GM04504 (cell line): ENCODE data around the gene PITPNB.

ENCODE experiments used
- DNase-seq: peaks from one replicate; pipeline ENCODE4 v3.0.0-alpha.2; 2012; ENCODE audit warnings: low read depth

PITPNB gene

DNA sequence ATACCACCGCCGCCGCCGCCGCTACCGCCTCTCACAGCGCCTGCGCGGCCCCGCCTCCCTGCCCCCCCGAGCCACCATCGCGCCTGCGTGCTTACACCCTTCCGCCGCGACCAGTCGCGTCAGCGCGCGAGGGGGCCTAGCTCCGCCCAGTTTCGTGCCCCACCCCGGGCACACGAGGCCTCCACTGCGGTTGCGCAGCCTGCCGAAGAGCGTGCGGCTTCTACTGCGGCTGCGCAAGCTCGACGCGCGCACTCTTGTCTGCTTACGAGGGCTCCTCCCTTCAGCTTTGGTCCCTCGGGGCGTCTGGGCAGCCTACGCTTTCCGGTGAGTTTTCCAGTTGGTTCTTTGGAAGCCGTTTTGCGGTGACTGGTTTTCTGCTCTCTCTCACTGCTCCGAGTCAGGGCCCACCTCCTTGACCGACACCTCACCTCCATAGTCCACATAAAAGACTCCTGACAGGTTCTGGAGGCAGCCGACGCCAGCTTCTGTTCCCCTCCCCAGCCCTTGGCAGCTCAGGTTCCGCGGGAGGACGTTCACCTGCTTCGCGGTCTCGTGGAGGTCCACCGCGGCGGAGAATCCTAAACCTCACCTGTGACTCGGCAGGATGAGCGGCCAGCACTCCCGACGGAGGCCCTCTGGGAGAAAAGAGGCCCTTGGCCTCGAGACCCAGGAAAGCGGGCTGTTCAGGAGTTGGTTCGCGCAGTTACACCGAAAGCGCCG lies at the start of gene PITPNB:
PITPNB (minus strand) TSS at position 35 of the 720 bp plus-strand sequence. CDS start 65 bp downstream, outside the sequence.
- peak; percentile 93 for DNase-seq

DNA sequence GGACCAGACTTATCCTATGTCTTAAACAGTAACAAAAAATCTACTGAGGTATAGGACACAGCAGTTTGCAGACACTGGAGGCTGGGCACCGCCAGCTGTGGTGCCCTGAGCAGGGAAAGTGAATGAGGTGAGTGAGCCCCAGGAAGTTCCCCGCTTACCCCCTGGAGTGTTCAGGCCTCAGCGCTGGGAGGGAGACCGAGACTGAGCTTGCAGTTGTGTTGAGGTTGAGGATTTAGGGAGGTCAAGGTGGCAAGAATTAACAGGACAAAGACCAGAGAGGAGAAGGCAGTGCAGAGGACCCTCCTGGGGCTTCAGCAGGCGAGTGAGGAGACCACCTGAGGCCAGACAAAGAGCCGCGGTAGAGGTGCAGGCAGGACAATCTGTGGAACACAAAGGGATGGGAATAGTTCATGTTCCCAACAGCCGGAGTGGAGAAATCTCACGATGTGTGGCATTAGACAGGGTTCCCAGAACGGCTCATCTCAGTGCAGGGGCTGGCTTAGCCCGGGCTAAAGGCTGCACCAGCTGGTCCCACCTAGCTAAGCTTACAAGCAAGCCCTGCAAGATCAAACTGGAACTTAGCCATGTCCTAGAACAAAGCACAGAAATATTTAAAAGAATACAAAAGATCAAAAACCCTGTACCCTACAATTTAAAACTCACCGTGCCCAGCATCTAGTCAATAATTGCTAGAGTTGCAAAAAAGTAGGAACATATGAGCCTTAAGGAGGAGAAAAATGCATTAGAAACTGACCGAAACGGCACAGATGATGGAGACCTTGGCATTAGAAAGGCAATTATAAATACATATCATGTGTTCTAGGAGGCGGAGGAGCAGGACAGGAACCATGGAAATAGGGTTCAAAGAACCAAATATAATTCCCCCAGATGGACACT lies 47.4 kb upstream of the PITPNB start:
- DNase-seq = no peak

DNA sequence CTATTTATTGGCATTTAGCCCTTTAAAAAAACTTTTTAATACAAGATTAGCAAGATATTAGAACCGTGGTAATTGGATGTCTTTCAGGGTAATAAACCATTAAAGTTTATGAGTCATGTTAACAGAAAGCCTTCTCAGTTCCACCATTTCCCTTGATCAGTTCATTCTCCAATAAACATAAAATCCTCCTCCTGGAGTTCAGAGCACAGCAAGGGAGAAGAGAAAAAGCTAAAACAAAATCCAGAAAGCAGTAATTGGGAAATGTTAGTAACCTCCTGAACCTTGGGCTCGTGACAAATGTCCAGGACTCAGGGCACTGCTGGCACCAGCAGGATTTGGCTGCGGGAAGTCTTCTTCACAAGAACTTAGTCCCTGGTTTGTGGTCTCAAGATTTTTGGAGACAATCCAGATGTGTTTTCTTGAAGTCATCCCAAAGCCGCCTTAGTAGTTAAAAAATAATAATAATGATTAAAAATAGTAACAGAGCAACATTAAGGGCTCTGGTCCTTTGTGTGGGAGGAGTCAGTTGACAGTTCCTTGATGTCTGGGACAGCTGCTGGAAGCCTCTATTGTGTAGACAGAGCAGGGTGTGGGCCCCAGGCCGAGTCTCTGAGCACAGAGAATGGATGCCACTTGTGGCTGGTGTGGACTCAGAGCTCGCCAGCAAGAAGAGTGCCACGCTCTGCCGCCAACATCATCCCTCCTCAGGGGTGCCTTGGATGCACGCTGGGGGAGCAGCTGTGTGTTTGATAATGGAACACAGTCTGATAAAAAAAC lies 43.4 kb upstream of the PITPNB start:
- no peak for DNase-seq

DNA sequence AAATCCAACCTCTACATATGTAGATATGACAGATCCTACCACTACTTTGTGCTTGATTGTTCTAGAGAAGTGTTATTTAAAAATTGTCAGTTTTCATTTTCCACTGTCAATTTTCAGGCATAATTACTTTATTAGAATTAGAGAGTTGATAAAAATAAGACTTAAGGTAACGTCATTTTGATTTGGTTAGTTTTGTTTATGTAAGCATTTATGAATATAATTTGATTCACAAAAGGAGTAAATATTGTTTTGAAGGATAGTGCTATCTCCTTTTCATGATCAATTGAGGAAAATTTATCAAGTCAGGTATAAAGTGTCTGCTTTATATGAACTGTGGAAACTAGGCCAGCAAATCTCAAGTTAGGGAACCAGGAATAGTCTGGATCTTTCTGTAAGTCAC lies 42.6 kb upstream of the PITPNB start:
- no peak for DNase-seq

DNA sequence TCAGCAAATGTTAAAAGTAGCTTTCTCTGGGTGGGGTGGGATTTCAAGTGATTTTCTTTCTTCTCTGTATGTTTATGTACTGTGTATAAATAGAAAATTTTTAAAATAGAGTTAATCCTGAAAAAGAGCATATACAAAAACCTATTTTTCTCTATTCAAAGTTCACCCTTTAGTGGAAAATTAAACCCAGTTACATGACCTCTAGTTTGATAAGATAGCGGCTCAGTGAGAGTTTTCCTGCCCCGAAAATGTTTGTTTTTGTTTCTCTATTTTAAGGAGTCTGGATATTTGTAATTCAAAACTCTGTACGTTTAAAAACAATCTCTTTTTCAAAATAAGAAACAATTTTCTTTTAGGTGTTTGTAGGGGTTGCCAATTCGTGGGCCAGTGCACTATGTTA lies 42.1 kb upstream of the PITPNB start:
- no peak for DNase-seq

DNA sequence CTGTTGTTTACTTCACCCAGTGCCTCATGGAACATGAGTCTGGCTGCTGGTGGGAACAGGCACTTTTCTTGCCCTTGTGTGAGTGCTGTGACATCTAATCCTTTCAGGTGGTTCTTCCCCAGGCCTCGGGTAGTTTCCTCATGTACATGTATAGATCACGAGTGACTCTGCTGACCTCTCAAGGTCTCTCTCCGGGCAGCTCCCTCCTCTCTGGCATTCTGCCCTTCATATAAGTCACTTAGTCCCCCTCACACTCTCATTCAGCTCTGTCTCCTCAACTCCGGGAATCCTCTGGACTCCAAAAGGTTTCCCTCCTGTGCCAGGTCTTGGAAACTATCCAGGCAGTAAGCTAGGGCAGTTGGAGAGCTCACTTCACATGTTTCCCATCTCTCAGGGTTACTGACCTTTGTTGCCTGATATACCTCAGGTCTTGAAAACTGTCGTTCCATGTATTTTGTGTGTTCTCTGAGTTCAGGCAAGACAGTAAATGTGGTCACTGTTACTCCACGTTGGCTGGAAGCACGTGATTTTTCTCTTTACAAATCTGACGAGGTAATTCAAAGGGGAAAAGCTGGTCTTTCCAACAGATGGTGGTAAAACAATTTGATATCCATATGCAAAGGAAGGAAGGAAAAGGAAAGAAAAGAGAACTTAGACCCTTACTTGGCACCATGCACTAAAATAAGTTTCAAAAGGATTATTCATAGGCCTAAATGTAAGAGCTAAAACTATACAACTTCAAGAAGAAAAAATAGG lies 40.5 kb upstream of the PITPNB start:
- DNase-seq = no peak

DNA sequence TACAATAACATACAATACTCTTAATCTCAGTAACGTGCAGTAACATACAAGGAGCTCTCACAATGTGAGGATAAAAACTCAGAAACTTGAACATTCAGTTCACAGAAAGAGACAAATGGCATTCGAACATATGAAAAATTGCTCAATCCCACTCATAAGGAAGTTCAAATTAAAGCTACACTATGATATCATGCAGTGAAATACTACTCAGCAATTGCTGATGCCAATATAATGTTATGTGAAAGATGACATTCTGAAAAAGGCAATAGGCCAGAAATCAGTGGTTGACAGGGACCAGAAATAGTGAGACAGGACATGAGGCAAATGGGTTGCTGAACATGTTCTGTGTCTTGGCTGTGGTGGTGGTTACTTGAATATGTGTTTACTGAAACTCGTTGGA lies 33.7 kb upstream of the PITPNB start:
- no peak for DNase-seq

DNA sequence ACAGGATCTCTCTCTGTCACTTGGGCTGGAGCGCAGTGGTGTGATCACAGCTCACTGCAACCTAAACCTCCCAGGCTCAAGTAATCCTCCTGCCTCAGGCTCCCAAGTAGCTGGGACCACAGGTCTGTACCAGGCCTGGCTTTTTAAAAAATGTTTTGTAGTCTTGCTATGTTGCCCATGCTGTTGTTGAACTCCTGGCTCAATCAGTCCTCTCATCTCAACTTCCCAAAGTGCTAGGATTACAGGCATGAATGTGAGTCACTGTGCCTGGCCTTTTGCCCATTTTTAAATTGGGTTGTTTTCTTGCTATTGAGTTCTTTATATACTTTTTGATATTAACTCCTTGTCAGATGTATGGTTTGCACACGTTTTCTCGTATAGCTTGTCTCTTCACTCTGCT lies 33.0 kb upstream of the PITPNB start:
- DNase-seq = no peak

DNA sequence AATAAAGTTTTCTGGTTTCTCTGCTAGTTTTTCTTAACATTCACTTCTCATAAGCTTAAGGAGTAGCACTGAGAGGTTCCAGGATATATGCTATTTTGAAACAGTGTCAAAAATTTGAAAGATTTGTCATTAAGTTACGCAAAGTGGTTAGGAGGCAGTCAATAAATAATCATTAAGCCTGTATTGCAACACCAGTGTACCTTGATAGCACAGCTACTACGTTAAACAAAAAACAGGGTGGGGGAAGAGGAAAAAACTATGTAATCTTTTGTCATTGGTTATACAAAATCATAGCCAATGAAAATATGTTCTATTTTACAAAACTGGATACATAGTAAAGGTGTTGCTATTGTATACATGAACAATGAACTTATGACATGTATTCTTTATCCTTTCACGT lies 30.4 kb upstream of the PITPNB start:
- no peak for DNase-seq

DNA sequence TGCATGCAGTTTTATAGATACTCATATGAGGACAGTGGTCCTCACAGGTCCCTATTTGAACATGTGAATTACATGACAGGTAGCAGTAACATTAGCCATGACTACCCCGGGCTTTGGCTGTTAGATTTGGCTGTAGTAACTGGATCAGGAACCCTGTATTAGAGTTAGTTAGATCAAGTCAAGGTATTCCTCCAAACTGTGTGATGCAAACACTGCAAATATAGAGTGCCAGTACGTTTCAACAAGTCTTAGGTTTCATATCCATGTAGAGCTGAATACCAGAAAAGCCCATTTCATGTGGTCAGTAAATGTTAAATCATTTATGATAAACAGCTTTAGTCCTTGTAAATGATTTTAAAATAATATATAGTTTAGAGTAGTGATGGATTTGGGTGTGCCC lies 29.5 kb upstream of the PITPNB start:
- no peak for DNase-seq

DNA sequence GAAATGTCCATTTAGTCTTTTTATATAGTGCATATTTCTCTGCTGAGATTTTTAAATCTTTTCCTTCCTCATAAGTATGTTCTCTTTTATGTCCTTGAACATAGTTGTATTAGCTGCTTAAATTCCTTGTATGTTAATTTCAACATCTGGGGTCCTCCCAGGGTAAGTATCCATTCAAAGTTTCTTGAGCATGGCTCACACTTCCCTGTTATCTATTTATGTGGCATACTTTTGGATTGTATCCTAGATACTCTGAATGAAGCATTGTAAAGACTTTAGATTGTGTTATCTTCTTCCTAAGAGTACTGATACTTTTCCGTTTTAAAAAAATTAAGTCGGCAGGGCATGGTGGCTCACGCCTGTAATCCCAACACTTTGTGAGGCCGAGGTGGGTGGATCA lies 28.4 kb upstream of the PITPNB start:
- no peak for DNase-seq

DNA sequence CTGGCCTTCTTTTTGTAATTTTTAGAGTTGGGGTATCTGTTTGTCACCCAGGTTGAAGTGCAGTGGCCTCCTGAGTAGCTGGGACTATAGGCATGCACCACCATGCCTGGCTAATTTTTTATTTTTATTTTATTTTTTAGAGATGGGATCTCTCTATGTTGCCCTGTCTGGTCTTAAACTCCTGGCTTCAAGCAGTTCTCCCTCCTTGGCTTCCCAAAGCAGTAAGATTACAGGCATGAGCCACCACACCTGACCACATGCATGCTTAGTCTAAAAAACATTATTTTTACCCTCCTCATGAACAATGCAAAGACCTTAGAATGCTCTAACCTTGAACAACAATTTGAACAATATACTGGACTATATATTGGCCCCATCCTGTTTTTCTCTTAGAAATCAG lies 22.1 kb upstream of the PITPNB start:
- DNase-seq = no peak

DNA sequence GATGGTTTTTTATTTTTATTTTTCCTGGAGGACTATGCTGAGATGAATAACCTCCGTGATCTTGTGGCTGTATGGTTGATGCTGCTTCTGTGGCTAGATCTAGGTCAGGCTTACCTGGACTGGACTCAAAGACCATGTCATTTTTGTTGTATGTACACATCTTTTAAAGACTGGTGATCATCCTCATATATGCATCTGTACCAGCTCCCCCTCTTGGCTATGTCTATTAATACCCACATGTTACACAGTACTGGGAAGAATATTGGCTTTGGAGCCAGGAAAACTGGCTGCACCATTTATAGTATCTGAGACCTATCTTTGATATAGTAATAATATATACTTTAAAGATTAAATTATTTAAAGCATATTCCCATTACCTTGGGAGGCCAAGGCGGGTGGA lies 18.4 kb upstream of the PITPNB start:
- no peak for DNase-seq

DNA sequence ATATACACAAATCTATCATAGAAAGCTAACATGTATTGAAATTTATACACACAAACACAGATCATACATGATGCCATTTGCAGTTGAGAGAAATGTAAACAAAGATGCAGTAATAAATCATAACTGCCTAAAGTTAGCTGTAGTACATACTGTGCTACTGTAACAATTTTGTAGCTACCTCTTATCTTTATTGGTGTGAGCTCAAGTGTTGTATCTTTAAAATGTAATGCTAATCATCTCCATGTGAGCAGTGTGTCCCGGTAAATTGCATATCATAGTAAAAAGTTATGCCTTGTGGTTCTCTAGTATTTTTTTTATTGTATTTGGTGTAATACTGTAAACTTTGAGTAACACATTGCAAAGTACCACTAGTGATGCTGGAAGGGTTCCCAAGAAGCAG lies 16.8 kb upstream of the PITPNB start:
- no peak for DNase-seq

DNA sequence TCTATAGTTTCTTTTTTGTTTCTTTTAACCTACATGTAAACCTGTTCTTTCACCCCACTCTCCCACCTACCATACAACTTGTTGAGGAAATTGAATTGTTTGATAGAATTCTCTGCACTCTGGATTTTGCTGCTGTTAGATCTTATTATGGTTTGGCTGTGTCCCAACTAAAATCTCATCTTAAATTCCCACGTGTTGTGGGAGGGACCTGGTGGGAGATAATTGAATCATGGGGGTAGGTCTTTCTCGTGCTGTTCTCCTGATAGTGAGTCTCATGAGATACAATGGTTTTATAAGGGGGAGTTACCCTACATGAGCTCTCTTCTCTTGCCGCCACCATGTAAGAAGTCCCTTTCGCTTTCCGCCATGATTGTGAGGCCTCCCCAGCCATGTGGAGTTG lies 15.0 kb upstream of the PITPNB start:
- no peak for DNase-seq

DNA sequence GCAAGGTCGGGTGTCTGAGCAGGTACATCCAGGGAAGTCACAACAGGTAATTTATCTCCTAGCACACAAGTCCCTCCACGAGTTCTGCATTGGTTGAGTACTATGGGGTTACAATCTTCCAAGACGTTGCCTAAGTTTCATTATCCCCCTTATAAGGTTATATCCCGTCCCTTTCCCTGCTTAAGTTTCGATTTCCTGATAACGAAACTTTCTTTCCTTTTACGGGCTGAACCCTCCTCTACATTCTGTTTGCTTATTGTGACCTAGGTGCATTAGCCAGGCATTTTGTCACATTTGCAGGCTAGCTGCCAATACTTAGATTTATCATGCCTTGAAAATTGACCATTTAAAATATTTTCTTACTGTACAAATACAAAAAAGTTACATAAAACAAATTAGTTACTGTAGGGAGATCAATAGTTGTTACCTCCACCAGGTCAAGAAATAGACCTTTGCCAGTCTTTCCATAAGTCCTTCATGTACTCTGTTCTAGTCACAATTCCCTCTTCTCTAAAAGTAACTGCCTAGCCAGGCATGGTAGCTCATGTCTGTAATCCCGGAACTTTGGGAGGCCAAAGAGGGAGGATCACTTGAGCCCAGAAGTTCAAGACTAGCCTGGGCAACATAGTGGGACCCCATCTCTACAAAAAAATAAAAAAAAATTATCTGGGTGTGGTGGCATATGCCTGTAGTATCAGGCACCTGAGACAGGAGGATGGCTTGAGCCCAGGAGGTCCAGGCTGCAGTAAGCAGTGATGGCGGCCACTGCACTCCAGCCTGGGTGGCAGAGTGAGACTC lies 14.3 kb upstream of the PITPNB start:
- DNase-seq = no peak

DNA sequence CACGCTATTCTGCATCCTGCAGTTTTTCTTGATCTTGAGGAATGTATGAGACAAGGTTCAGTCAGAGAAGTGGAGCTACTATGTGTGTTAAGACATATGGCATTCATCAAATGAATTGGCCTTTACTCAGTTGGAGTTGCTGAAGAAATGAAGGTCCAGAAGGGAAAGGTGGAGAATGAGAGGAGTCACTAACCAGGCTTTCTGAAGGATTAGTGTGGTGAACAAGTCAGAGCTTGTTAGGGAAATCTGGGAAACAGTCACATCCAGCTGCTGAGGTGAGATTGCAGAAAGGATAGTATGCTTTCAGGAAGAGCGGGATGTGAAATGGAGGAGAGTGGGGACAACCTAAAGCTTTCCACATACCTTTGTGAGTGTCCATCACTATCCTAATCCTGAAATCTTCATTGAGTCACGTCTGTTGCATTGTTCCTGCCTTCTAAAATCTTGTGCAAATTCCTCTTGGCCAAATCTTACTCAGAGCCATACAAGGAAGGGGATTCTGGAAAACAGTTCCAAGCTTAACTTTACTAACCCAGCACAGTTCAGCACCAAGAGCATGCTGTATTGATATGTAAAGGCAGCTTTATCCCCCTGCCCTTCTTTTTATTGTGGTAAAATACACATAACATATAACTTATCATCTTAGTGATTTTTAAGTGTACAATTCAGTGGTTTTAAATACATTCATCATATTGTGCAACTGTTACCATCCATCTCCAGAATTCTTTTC lies 11.4 kb upstream of the PITPNB start:
- DNase-seq = no peak

DNA sequence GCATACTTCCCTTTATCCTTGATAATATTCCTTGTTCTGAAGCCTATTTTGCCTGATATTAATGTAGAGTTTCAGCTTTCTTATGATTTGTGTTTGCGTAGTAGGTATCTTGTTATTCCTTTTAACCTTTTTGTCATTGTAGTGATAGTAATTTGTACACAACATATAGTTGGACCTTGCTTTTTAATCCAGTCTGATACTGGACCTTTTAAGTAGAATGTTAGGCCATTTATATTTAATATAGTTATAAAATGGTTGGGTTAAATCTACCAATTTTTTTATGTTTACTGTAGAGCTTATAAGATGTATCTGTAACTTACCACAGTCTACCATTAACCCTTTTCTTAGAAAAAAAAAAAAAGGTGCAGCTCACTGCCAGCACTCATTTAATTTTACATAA lies 8.6 kb upstream of the PITPNB start:
- DNase-seq = no peak

DNA sequence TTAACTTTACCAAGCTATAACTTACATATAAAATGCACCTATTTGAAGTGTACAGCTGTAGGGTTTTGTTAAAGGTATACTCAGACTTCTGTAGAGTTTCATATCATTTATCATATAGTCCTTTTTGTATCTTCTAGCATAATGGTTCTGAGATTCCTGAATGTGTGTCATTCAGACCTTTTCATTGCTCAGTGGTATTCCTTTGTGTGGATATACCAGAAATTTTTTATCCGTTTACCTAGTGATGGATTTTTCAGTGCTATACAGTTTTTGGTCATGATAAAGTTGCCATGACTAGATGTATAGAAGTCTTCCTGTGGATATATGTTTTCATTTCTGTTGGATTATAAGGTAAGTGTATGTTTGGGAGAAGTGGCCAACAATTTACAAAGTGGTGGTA lies 6.3 kb upstream of the PITPNB start:
- DNase-seq = no peak

DNA sequence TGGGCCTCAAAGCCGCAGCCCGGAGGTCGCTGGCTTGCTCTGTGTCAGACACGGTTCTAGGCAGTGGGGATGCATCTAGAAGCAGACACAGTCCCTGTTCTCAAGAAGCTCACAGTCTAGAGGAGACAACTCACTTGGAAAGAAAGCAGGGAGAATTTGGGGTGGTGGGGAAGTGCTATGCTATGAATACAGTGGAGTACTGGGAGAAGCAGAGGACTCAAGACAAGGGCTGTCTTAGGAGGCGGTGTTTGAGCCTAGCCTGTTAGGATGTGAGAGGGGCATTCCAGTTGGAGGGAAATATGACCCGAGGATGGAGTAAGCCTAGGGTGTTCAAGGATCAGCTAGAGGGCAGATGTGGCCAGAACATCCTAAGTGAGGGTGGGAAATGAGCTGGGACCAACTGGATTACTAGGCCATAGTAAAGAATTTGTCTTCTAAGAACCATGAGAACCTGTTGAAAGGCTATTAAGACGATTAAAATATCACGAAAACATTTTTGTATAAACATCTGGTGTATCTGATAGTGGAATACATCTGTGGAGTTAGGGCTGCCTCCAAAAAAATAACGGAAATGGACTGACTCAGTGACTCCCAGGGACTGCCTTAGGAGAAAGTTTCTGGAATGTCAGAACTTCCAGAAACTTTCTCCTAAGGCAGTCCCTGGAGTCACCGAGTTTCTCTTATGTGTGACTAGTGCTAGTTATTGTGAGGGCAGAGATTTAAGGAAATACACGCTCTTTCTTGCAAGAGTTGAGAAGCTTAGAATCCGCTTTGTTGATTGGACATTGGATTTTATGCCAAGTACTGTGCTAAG lies 1.1 kb upstream of the PITPNB start:
- peak; percentile 36 for DNase-seq
